Panc1 (cell line): ENCODE data around the gene HCFC1.

Experiments
- CTCF ChIP-seq: fragments of 450-650 bp; IDR thresholded peaks from 2 replicates; pipeline ENCODE4 v1.5.1; 2017; ENCODE audit warnings: mild to moderate bottlenecking
- POLR2AphosphoS5 ChIP-seq: IDR thresholded peaks from 2 replicates; pipeline ENCODE4 v1.6.1; 2012; ENCODE audit warnings: mild to moderate bottlenecking, low read depth, low read length, moderate library complexity
- REST ChIP-seq, 2 experiments: IDR thresholded peaks; 2 replicates each; pipeline ENCODE4 v1.6.1; 2011 to 2012; ENCODE audit warnings: low read depth in 2 of 2, control low read depth in 1 of 2, low read length in 1 of 2, mild to moderate bottlenecking in 1 of 2, moderate library complexity in 1 of 2; ENCODE audit not compliant: insufficient read depth in 1 of 2
- SIN3A ChIP-seq: IDR thresholded peaks from 2 replicates; pipeline ENCODE4 v1.6.1; 2012; ENCODE audit warnings: low read depth, mild to moderate bottlenecking, low read length, moderate library complexity, borderline replicate concordance; ENCODE audit not compliant: insufficient read depth
- TCF7L2 ChIP-seq: IDR thresholded peaks from 2 replicates; pipeline ENCODE4 v1.6.1; 2011; ENCODE audit warnings: mild to moderate bottlenecking, low read depth, low read length, inconsistent platforms

- TF ChIP-seq CTCF (no peak), REST (IDR thresholded peaks at IDR 0.05; ENCODE audit: insufficient read depth in 1 of 2, low read depth in 2 of 2, low read length in 1 of 2) (no peak), POLR2AphosphoS5 (no peak), SIN3A (no peak), TCF7L2 (no peak)
Observed at GRCh38 chrX:154014429-154015380, 43.1 kb upstream of the HCFC1 start.
